Mesenchymal stem cell (in vitro differentiated cells and primary cell): ENCODE data around the gene PUM1.

Experiments used
- DNase-seq: peaks from one replicate; pipeline ENCODE4 v3.0.0-alpha.2; 2013
- H2AFZ ChIP-seq: one replicate; pipeline ENCODE4 v1.6.1; 2013; ENCODE audit warnings: low read depth, mild to moderate bottlenecking, control low read depth, inconsistent platforms, low read length, moderate library complexity
- H2AK5ac ChIP-seq: 2 replicates; pipeline ENCODE4 v1.6.1; 2013; ENCODE audit warnings: low read length, moderate library complexity, mild to moderate bottlenecking, inconsistent platforms; ENCODE audit not compliant: severe bottlenecking
- H2BK120ac ChIP-seq: one replicate; pipeline ENCODE4 v1.6.1; 2013; ENCODE audit warnings: low read depth, mild to moderate bottlenecking, inconsistent platforms, low read length, moderate library complexity
- H2BK12ac ChIP-seq, 2 experiments: one replicate each; pipeline ENCODE4 v1.6.1; 2013; ENCODE audit warnings: inconsistent platforms in 2 of 2, low read length in 2 of 2, mild to moderate bottlenecking in 2 of 2, moderate library complexity in 2 of 2, control low read depth in 1 of 2
- H2BK15ac ChIP-seq: one replicate; pipeline ENCODE4 v1.6.1; 2013; ENCODE audit warnings: mild to moderate bottlenecking, low read depth, inconsistent platforms; ENCODE audit not compliant: poor library complexity, severe bottlenecking
- H2BK5ac ChIP-seq: 2 replicates; pipeline ENCODE4 v1.6.1; 2013; ENCODE audit warnings: low read depth, mild to moderate bottlenecking, low read length, control low read depth, inconsistent platforms; ENCODE audit not compliant: poor library complexity, severe bottlenecking
- H3K14ac ChIP-seq, 2 experiments: one replicate each; pipeline ENCODE4 v1.6.1; 2013; ENCODE audit warnings: inconsistent platforms in 2 of 2, low read length in 2 of 2, control low read depth in 1 of 2, mild to moderate bottlenecking in 1 of 2, moderate library complexity in 1 of 2
- H3K18ac ChIP-seq, 2 experiments: one replicate each; pipeline ENCODE4 v1.6.1; 2013; ENCODE audit warnings: inconsistent platforms in 2 of 2, low read length in 2 of 2, control low read depth in 1 of 2, low read depth in 1 of 2, mild to moderate bottlenecking in 1 of 2
- H3K23ac ChIP-seq, 2 experiments: one replicate each; pipeline ENCODE4 v1.6.1; 2013; ENCODE audit warnings: inconsistent platforms in 2 of 2, low read length in 2 of 2, mild to moderate bottlenecking in 2 of 2, moderate library complexity in 2 of 2, control low read depth in 1 of 2
- H3K27ac ChIP-seq: 2 replicates; pipeline ENCODE4 v1.5.1; 2013; ENCODE audit warnings: mild to moderate bottlenecking, moderate library complexity, low read length, control low read depth, inconsistent platforms; ENCODE audit not compliant: poor library complexity, severe bottlenecking
- H3K27me3 ChIP-seq, 2 experiments: 2 replicates each; pipeline versions ENCODE4 v1.6.1 to v1.7.0; 2013; ENCODE audit warnings: low read length in 2 of 2, mild to moderate bottlenecking in 2 of 2, moderate library complexity in 2 of 2, control low read depth in 1 of 2, inconsistent platforms in 1 of 2; ENCODE audit not compliant: control insufficient read depth in 1 of 2, insufficient read depth in 1 of 2
- H3K36me3 ChIP-seq, 2 experiments: 2 replicates each; pipeline versions ENCODE4 v1.6.1 to v1.7.0; 2013; ENCODE audit warnings: low read length in 2 of 2, control low read depth in 1 of 2, inconsistent platforms in 1 of 2, low read depth in 1 of 2, mild to moderate bottlenecking in 1 of 2; ENCODE audit not compliant: insufficient read depth in 2 of 2, control insufficient read depth in 1 of 2
- H3K4ac ChIP-seq, 2 experiments: one replicate each; pipeline ENCODE4 v1.6.1; 2013; ENCODE audit warnings: inconsistent platforms in 2 of 2, low read length in 2 of 2, mild to moderate bottlenecking in 2 of 2, moderate library complexity in 2 of 2, control low read depth in 1 of 2, low read depth in 1 of 2
- H3K4me1 ChIP-seq: 2 replicates; pipeline ENCODE4 v1.6.1; 2013; ENCODE audit warnings: low read depth, low read length, control low read depth; ENCODE audit not compliant: control insufficient read depth, insufficient read depth
- H3K4me2 ChIP-seq: 2 replicates; pipeline ENCODE4 v1.6.1; 2013; ENCODE audit warnings: low read length, mild to moderate bottlenecking, inconsistent platforms; ENCODE audit not compliant: poor library complexity, severe bottlenecking
- H3K4me3 ChIP-seq, 2 experiments: 2 replicates each; pipeline versions ENCODE4 v1.5.1 to v1.7.0; 2013; ENCODE audit warnings: low read length in 2 of 2, mild to moderate bottlenecking in 2 of 2, control low read depth in 1 of 2, low read depth in 1 of 2; ENCODE audit not compliant: insufficient read depth in 1 of 2
- H3K79me1 ChIP-seq: replicated peaks from 2 replicates; pipeline ENCODE4 v1.6.1; 2013; ENCODE audit warnings: mild to moderate bottlenecking, control low read depth, low read length, inconsistent platforms; ENCODE audit not compliant: poor library complexity, severe bottlenecking
- H3K9ac ChIP-seq: 2 replicates; pipeline ENCODE4 v1.7.0; 2013; ENCODE audit warnings: mild to moderate bottlenecking, low read length, moderate library complexity
- H3K9me3 ChIP-seq: 2 replicates; pipeline ENCODE4 v1.7.0; 2013; ENCODE audit warnings: mild to moderate bottlenecking, low read length; ENCODE audit not compliant: control insufficient read depth
- H4K8ac ChIP-seq: one replicate; pipeline ENCODE4 v1.6.1; 2013; ENCODE audit warnings: inconsistent platforms, mild to moderate bottlenecking, low read length, moderate library complexity
- H4K91ac ChIP-seq: one replicate; pipeline ENCODE4 v1.6.1; 2013; ENCODE audit warnings: mild to moderate bottlenecking, low read length, inconsistent platforms
- WGBS: methylation state at CpG from one replicate; pipeline ENCODE4 v1.1.7; 2013; ENCODE audit warnings: mixed read lengths; 5-methylcytosine and 5-hydroxymethylcytosine counted together

Gene PUM1

DNA sequence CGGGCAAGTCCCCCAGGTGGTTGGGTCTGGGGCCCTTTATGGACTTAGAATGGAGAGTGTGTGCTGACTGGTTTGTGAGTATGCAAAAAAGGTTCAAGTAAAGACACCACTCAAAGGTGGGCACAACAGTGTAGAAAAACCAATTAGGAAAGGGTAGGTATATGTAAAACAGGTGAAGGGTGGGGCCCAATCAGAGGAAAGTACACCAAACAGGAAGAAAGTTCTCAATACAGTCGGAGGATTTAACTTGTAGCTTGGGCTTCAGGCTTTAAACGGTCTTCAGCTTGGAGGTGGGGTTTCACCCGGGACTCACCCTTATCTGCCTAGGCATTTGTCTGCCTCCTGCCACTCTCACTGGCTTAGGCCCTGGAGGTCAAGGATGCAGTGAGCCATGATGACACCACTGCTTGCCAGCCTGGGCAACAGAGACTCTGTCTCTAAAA is 6.8 kb upstream of the PUM1 start:
- H3K9me3 ChIP-seq = no peaks in the 10 kb centered on the region
- no peak overlapping the region for H2AK5ac ChIP-seq
- no peaks in the 10 kb centered on the region for H3K36me3 ChIP-seq
- no peak overlapping the region for H3K9ac ChIP-seq
- 82% methylated on average over 4 of the region's 4 CpGs for WGBS
- no peak overlapping the region for H3K4ac ChIP-seq
- peak overlapping the region in 1 of 2 experiments; percentile 39 for H2BK12ac ChIP-seq
- H3K23ac ChIP-seq = no peak overlapping the region
- no peak overlapping the region for H3K14ac ChIP-seq
- H2AFZ ChIP-seq = no peak overlapping the region
- H3K27me3 ChIP-seq = no peaks in the 10 kb centered on the region
- H3K4me2 ChIP-seq = no peak overlapping the region
- no peak overlapping the region for H3K4me3 ChIP-seq
- H2BK15ac ChIP-seq = no peak overlapping the region
- H3K79me1 ChIP-seq = no peaks in the 10 kb centered on the region
- DNase-seq = no peak
- no peak overlapping the region for H4K8ac ChIP-seq
- H3K18ac ChIP-seq = no peak overlapping the region
- H2BK120ac ChIP-seq = no peak overlapping the region
- H3K27ac ChIP-seq = no peak overlapping the region
- no peaks in the 10 kb centered on the region for H3K4me1 ChIP-seq
- no peak overlapping the region for H2BK5ac ChIP-seq
- no peak overlapping the region for H4K91ac ChIP-seq

DNA sequence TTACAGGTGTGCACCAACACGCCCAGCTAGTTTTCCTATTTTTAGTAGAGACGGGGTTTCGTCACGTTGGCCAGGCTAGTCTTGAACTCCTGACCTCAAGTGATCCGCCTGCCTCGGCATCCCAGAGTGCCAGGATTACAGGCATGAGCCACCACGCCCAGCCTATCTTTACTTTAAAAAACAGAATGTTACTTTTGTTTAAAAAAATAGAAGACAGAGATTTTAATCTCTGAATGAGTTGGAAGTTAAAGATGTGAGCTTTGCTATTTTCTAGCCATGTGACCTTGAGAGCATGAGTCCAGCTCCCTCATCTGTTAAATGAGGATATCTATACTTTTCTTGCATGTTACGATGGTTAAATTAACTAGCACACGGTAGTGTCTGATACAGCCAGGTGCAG is 3.9 kb upstream of the PUM1 start:
- H2BK5ac ChIP-seq = no peak overlapping the region
- H3K4me2 ChIP-seq = no peak overlapping the region
- no peak overlapping the region for H2BK120ac ChIP-seq
- H3K9me3 ChIP-seq = no peaks in the 10 kb centered on the region
- H3K23ac ChIP-seq = no peak overlapping the region
- H2BK15ac ChIP-seq = no peak overlapping the region
- no peak overlapping the region for H3K9ac ChIP-seq
- H3K27me3 ChIP-seq = no peaks in the 10 kb centered on the region
- H3K27ac ChIP-seq = no peak overlapping the region
- 94% methylated on average over 8 of the region's 9 CpGs for WGBS
- no peak overlapping the region for H3K14ac ChIP-seq
- no peak overlapping the region for H4K8ac ChIP-seq
- DNase-seq = no peak
- no peak overlapping the region for H2AK5ac ChIP-seq
- H3K79me1 ChIP-seq = no peaks in the 10 kb centered on the region
- H3K36me3 ChIP-seq = no peaks in the 10 kb centered on the region
- no peak overlapping the region for H2AFZ ChIP-seq
- H3K4me3 ChIP-seq = no peak overlapping the region
- H3K18ac ChIP-seq = no peak overlapping the region
- no peak overlapping the region for H4K91ac ChIP-seq
- peaks cover 2% of the 10 kb centered on the region for H3K4me1 ChIP-seq
- no peak overlapping the region for H2BK12ac ChIP-seq
- H3K4ac ChIP-seq = no peak overlapping the region

DNA sequence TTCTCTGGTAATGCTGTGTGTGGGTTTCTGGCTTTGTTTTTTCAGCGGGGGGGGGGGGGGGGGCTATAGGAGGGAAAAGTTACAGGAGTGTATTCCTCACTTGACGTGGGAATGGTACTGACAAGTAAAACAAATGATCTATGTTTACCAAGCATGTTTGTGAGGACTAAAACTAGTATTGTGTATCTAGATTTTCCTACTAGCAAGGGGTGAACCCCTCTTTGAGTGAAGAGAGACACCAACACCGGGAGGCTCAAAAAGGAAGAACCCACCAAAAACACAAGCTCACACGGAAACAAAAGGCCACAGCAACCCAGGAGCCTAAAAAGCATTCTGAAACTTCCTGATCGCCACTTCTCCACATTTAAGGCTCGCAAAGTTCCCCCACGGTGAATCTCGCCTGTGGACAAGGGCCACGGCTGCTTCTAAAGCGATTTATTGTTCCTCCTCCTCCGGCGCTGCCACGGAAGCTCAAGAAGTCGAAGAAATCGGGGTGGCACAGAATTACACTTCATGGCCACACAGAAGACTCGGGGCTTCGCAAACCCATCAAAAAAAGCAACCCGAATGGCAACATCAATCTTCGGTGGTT is 703 bp downstream of the PUM1 start:
- H3K4me1 ChIP-seq = peaks cover 5% of the 10 kb centered on the region
- peak overlapping the region; percentile 69 to 81 for H3K4ac ChIP-seq
- under 1% methylated on average over 18 of the region's 19 CpGs for WGBS
- peak overlapping the region in 1 of 2 experiments; percentile 63 for H2BK12ac ChIP-seq
- H3K27me3 ChIP-seq = no peaks in the 10 kb centered on the region
- H2AFZ ChIP-seq = no peak overlapping the region
- peak overlapping the region in 1 of 2 experiments; percentile 14 for H3K23ac ChIP-seq
- no peaks in the 10 kb centered on the region for H3K79me1 ChIP-seq
- peaks cover 0 to 3% of the 10 kb centered on the region in 2 experiments for H3K36me3 ChIP-seq
- H3K18ac ChIP-seq = peak overlapping the region; percentile 56 to 75
- peak overlapping the region; percentile 47 for H4K8ac ChIP-seq
- H3K14ac ChIP-seq = peak overlapping the region in 1 of 2 experiments; percentile 6
- no peak overlapping the region for H2BK15ac ChIP-seq
- no peak for DNase-seq
- H3K9ac ChIP-seq = peak overlapping the region; percentile 100
- H3K4me3 ChIP-seq = peak overlapping the region; percentile 64 to 99
- H3K9me3 ChIP-seq = no peaks in the 10 kb centered on the region
- H2BK120ac ChIP-seq = no peak overlapping the region
- H2BK5ac ChIP-seq = peak overlapping the region; percentile 99
- H3K27ac ChIP-seq = peak overlapping the region; percentile 98
- H4K91ac ChIP-seq = peak overlapping the region; percentile 57
- no peak overlapping the region for H3K4me2 ChIP-seq
- peak overlapping the region; percentile 57 for H2AK5ac ChIP-seq

DNA sequence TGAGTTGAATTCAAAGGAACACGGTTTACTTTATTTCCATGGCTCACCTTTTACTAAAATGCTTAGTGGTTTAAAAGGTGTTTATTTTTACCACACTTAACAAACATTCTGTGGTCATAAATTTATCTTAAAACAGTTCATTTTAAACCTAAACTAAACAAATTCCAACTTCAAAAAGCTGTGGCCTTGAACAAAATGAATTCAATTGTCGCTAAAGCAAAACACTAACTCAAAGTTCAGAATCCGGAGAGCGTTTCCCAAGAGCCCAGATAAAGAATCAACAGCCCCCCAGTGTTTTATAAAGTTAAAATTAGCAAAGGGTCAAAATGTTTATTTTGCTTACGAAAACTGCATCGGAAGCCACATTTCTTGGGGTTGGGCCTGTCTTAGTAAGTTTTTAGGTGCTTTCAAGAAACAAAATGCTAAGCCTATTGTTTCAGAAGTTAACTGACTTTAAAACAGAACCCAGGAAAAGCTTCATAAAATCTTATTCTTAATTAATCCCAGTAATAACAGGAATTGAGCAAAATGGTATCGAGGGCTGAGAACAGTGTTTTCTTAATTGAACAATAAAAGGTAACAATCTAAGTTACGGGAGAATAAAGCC is 1.3 kb downstream of the PUM1 start:
- Histone ChIP-seq H3K4ac (no peak overlapping the region), H3K14ac (no peak overlapping the region), H3K36me3 (peaks cover 2 to 7% of the 10 kb centered on the region in 2 experiments), H2AK5ac (no peak overlapping the region), H3K9me3 (no peaks in the 10 kb centered on the region), H2BK12ac (no peak overlapping the region), H2BK15ac (no peak overlapping the region), H2BK120ac (no peak overlapping the region), H4K8ac (no peak overlapping the region), H3K27me3 (no peaks in the 10 kb centered on the region), H3K4me3 (peak overlapping the region in 1 of 2 experiments; percentile 99), H3K23ac (no peak overlapping the region), H2AFZ (no peak overlapping the region), H3K18ac (no peak overlapping the region), H4K91ac (no peak overlapping the region), H3K27ac (peak overlapping the region; percentile 30), H3K4me1 (peaks cover 6% of the 10 kb centered on the region), H3K79me1 (no peaks in the 10 kb centered on the region), H2BK5ac (no peak overlapping the region), H3K4me2 (peak overlapping the region; percentile 20), H3K9ac (peak overlapping the region; percentile 100)
- under 1% methylated on average over 5 of the region's 8 CpGs for WGBS
- DNase-seq = peak; percentile 22
